HepG2 (cell line): Measurements from ENCODE around the gene TTC23L. TPM values are rescaled to one million over a fixed set of nuclear protein-coding genes. Genes with fewer than 3 reads are reported as not detected.

Experiments used
- ATAC-seq: fragments of 200-7000 bp; cut with Tn5 transposase; 3 replicates; pipeline ENCODE4 v1.9.1; 2020; ENCODE audit warnings: mild to moderate bottlenecking, moderate library complexity
- BruUV-seq: library from RNA; stranded (reverse); fragments of 400-500 nt; replicated peaks from 2 replicates; lab custom pipeline; 2021; lab: Mats Ljungman, UMichigan
- CTCF ChIA-PET: fragments of 300-600 bp; formaldehyde crosslinking; extraction: SDS; loops from one replicate; lab custom pipeline; 2021; ENCODE audit warnings: low total read pairs, inconsistent platforms, low intra/inter-chr PET ratio; lab: Yijun Ruan, JAX
- POLR2A ChIA-PET: fragments of 350-600 bp; sonication (Branson Sonifier 250); formaldehyde crosslinking; loops from one replicate; lab custom pipeline; 2020; ENCODE audit warnings: antibody characterized with exemption, inconsistent platforms; lab: Yijun Ruan, JAX
- DNase-seq: peaks from one replicate; pipeline ENCODE4 v3.0.0-alpha.2; 2015; ENCODE audit warnings: low spot score
- FAIRE-seq: peaks from 3 replicates; lab custom pipeline; 2011; peaks lifted over from hg19 to GRCh38; lab: Jason Lieb, UNC
- H2AFZ ChIP-seq: one replicate; pipeline ENCODE4 v1.6.1; 2011; ENCODE audit warnings: low read length, inconsistent platforms
- H3K27ac ChIP-seq: fragments of 300-600 bp; 3 replicates; pipeline ENCODE4 v1.8.0; 2011; ENCODE audit warnings: mixed run types, mild to moderate bottlenecking, mixed read lengths, low read length, inconsistent platforms; ENCODE audit not compliant: insufficient read depth; ENCODE audit errors: extremely low read length
- H3K27me3 ChIP-seq, 2 experiments: fragments of 200-600 bp in 1 of 2; 2 replicates in 1 of 2; 3 replicates in 1 of 2; pipeline versions ENCODE4 v1.6.0 to v1.8.0; 2011; ENCODE audit warnings: low read length in 2 of 2, mild to moderate bottlenecking in 2 of 2, moderate library complexity in 2 of 2, inconsistent platforms in 1 of 2; ENCODE audit not compliant: insufficient read depth in 2 of 2, control insufficient read depth in 1 of 2
- H3K36me3 ChIP-seq, 2 experiments: fragments of 200-600 bp in 1 of 2; replicated peaks in 1 of 2; 2 replicates in 1 of 2; 3 replicates in 1 of 2; pipeline versions ENCODE4 v1.5.1 to v1.8.0; 2011; ENCODE audit warnings: low read length in 2 of 2, inconsistent platforms in 1 of 2; ENCODE audit not compliant: insufficient read depth in 2 of 2, control insufficient read depth in 1 of 2
- H3K4me1 ChIP-seq: 2 replicates; pipeline ENCODE4 v1.5.1; 2012; ENCODE audit warnings: low read length, inconsistent platforms; ENCODE audit not compliant: insufficient read depth
- H3K4me2 ChIP-seq: 2 replicates; pipeline ENCODE4 v1.6.0; 2011; ENCODE audit warnings: low read depth, low read length, inconsistent platforms
- H3K4me3 ChIP-seq, 3 experiments: fragments of 200-600 bp in 1 of 3; sonication (generic), shearing (Covaris generic) in 1 of 3; replicated peaks in 1 of 3; 2 replicates each; pipeline ENCODE4 v1.5.1; 2011 to 2016; ENCODE audit warnings: low read length in 3 of 3, inconsistent platforms in 2 of 3, low read depth in 2 of 3, mild to moderate bottlenecking in 2 of 3, control low read depth in 1 of 3, mixed read lengths in 1 of 3; ENCODE audit not compliant: insufficient read depth in 1 of 3
- H3K79me2 ChIP-seq: one replicate; pipeline ENCODE4 v1.6.1; 2011; ENCODE audit warnings: low read length, inconsistent platforms; ENCODE audit not compliant: insufficient read depth
- H3K9ac ChIP-seq: 2 replicates; pipeline ENCODE4 v1.6.0; 2011; ENCODE audit warnings: mild to moderate bottlenecking, low read depth, low read length, inconsistent platforms; ENCODE audit not compliant: insufficient read depth
- H3K9me3 ChIP-seq: 2 replicates; pipeline ENCODE4 v1.5.1; 2012; ENCODE audit warnings: mild to moderate bottlenecking, low read length
- H4K20me1 ChIP-seq: 2 replicates; pipeline ENCODE4 v1.6.0; 2011; ENCODE audit warnings: inconsistent platforms, mild to moderate bottlenecking, low read length, moderate library complexity; ENCODE audit not compliant: insufficient read depth
- MAFF ChIP-seq: IDR thresholded peaks from 2 replicates; pipeline ENCODE4 v1.6.1; 2011; ENCODE audit warnings: low read depth, low read length, improper control_type of control experiment
- MAFK ChIP-seq, 2 experiments: IDR thresholded peaks in 1 of 2; conservative IDR thresholded peaks in 1 of 2; 2 replicates each; pipeline ENCODE4 v1.6.1; 2011; ENCODE audit warnings: improper control_type of control experiment in 2 of 2, low read length in 2 of 2
- MIXL1 ChIP-seq: IDR thresholded peaks from 2 replicates; pipeline ENCODE4 v1.6.1; 2016
- PLRG1 ChIP-seq: fragments of 450-650 bp; conservative IDR thresholded peaks from 2 replicates; pipeline ENCODE4 v1.6.1; 2016
- ZNF12 ChIP-seq: sonication (generic); formaldehyde crosslinking; IDR thresholded peaks from 2 replicates; pipeline ENCODE4 v1.5.0; 2020; ENCODE audit warnings: missing genetic modification reagents
- ZNF616 ChIP-seq: sonication (generic); formaldehyde crosslinking; IDR thresholded peaks from 2 replicates; pipeline ENCODE4 v1.5.0; 2020; ENCODE audit warnings: low read depth, mild to moderate bottlenecking, missing genetic modification reagents
- WGBS: methylation state at CpG from one replicate; pipeline ENCODE4 v1.1.6; 2017; ENCODE audit warnings: low lambda C conversion rate; 5-methylcytosine and 5-hydroxymethylcytosine counted together
- in situ Hi-C: cut with HindIII; loops from 2 replicates; pipeline ENCODE4 v1.10.0; 2017; ENCODE audit warnings: low pct_unique_long_range_greater_than_20kb; ENCODE audit not compliant: extremely low pct_ligation_motif_present
- intact Hi-C: fragments of 100-400 bp; cut with micrococcal nuclease; formaldehyde crosslinking; loops from one replicate; pipeline ENCODE4 v1.10.0; 2022; ENCODE audit not compliant: unreplicated experiment
- polyA plus RNA-seq, 8 experiments: library from polyadenylated mRNA; depleted of rRNA in 3 of 8; stranded (reverse) in 7 of 8; unstranded in 1 of 8; fragments of >200 nt; fragmentation: Illumina TruSeq in 4 of 8; extraction: Trizol in 4 of 8; gene quantifications; 2 replicates each; pipeline versions ENCODE4 v1.2.1 to v1.2.3, GENCODE V29; 2011 to 2016; ENCODE audit warnings: low read depth in 4 of 8, missing spikeins in 1 of 8, mixed read lengths in 1 of 8; ENCODE audit not compliant: insufficient read depth in 1 of 8
- total RNA-seq, 5 experiments: library from RNA; depleted of rRNA; stranded (reverse); fragments of >200 nt; fragmentation: Illumina TruSeq; extraction: Trizol; gene quantifications; 2 replicates each; pipeline ENCODE4 v1.2.3, GENCODE V29; 2016; ENCODE audit warnings: low read depth in 1 of 5
- TF ChIP-seq, protein P1 (sequence below): sonication (generic); formaldehyde crosslinking; conservative IDR thresholded peaks from 2 replicates; pipeline ENCODE4 v1.8.0; 2022; ENCODE audit warnings: missing genetic modification reagents
- TF ChIP-seq, protein P2 (sequence below): sonication (generic); formaldehyde crosslinking; IDR thresholded peaks from 2 replicates; pipeline ENCODE4 v1.4.0; 2020; ENCODE audit warnings: mild to moderate bottlenecking, missing genetic modification reagents
- TF ChIP-seq, protein P3 (sequence below): sonication (generic); formaldehyde crosslinking; IDR thresholded peaks from 2 replicates; pipeline ENCODE4 v1.4.0; 2020; ENCODE audit warnings: low read depth, mild to moderate bottlenecking, missing genetic modification reagents

Gene TTC23L
- total and polyA plus RNA-seq, 2 of the 13 experiments (the other 11 are each of a cell fraction or from before 2014, with no cell fraction given): 0.37 to 1.4 TPM

DNA sequence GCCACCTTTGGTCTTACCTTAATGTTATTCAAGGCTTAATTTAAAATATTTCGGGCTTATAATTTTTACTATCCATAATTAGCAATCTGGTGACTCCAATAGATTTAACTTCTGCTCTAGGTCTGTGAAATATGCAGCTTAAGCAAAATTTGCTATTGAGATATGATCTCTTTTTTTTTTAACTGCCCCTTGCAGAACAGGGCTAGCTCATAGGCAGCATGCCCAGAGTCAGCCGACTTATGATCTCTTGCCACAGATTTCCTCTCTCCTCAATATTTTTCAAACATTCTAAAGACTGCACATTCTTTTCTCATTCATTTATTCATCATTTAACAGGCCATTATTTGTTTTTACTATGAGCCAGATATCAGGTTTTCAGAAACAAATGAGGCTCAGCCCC, 4.5 kb downstream of the TTC23L start:
- peak; percentile 45 to 54; a peak in 3 of 4 replicates for TF ChIP-seq MAFK (conservative IDR thresholded peaks at IDR 0.05 in 1 of 2, IDR thresholded peaks at IDR 0.05 in 1 of 2; ENCODE audit: low read length in 2 of 2)
- no peak for TF ChIP-seq ZNF12 (CRISPR knock-in tag)
- no peak for TF ChIP-seq MIXL1 (CRISPR knock-in tag)
- TF ChIP-seq, protein P1, sequence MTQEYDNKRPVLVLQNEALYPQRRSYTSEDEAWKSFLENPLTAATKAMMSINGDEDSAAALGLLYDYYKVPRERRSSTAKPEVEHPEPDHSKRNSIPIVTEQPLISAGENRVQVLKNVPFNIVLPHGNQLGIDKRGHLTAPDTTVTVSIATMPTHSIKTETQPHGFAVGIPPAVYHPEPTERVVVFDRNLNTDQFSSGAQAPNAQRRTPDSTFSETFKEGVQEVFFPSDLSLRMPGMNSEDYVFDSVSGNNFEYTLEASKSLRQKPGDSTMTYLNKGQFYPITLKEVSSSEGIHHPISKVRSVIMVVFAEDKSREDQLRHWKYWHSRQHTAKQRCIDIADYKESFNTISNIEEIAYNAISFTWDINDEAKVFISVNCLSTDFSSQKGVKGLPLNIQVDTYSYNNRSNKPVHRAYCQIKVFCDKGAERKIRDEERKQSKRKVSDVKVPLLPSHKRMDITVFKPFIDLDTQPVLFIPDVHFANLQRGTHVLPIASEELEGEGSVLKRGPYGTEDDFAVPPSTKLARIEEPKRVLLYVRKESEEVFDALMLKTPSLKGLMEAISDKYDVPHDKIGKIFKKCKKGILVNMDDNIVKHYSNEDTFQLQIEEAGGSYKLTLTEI: no peak
- TF ChIP-seq PLRG1: no peak
- TF ChIP-seq, protein P2, sequence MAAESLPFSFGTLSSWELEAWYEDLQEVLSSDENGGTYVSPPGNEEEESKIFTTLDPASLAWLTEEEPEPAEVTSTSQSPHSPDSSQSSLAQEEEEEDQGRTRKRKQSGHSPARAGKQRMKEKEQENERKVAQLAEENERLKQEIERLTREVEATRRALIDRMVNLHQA: no peak
- TF ChIP-seq ZNF616 (CRISPR knock-in tag): no peak
- TF ChIP-seq, protein P3, sequence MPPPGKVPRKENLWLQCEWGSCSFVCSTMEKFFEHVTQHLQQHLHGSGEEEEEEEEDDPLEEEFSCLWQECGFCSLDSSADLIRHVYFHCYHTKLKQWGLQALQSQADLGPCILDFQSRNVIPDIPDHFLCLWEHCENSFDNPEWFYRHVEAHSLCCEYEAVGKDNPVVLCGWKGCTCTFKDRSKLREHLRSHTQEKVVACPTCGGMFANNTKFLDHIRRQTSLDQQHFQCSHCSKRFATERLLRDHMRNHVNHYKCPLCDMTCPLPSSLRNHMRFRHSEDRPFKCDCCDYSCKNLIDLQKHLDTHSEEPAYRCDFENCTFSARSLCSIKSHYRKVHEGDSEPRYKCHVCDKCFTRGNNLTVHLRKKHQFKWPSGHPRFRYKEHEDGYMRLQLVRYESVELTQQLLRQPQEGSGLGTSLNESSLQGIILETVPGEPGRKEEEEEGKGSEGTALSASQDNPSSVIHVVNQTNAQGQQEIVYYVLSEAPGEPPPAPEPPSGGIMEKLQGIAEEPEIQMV (CRISPR knock-in tag): no peak
- 0 out of 2 replicates have a peak, but pooled peaks have one; percentile 23 for TF ChIP-seq MAFF
- Histone ChIP-seq H2AFZ (no peak overlapping the region), H3K79me2 (no peaks in the 10 kb centered on the region), H3K27me3 (no peaks in the 10 kb centered on the region; a peak in 1 of 5 replicates), H3K9ac (no peak overlapping the region), H3K4me1 (peaks cover 24% of the 10 kb centered on the region), H4K20me1 (no peaks in the 10 kb centered on the region), H3K9me3 (no peaks in the 10 kb centered on the region), H3K27ac (no peak overlapping the region), H3K4me3 (no peak overlapping the region), H3K36me3 (no peaks in the 10 kb centered on the region), H3K4me2 (no peak overlapping the region)
- POLR2A ChIA-PET: no interaction called here
- CTCF ChIA-PET: no interaction called here
- in situ Hi-C loops: no loop called here
- intact Hi-C loops: no loop called here
- WGBS: 83% methylated on average over 2 of the region's 2 CpGs
- no TSS peak for BruUV-seq
- no peak for ATAC-seq
- DNase-seq: no peak
- FAIRE-seq: no peak
